Retinal pigment epithelial cell (primary cell): ENCODE measurements around the gene INSYN1.
"Not testable (repeated sequence)": the region's sequence is repeated elsewhere in the genome, so short reads cannot be mapped to it uniquely, and the experiment has no call there.

Experiments
- DNase-seq: peaks from one replicate; pipeline ENCODE4 v3.0.0-alpha.2; 2010; ENCODE audit warnings: low read depth
- H3K4me3 ChIP-seq: 2 replicates; pipeline ENCODE4 v1.5.1; 2011; ENCODE audit warnings: mild to moderate bottlenecking, low read length, control low read depth, moderate library complexity
- TF ChIP-seq, protein P1 (sequence below): conservative IDR thresholded peaks from 2 replicates; pipeline ENCODE4 v1.5.1; 2011; ENCODE audit warnings: low read depth, low read length, control low read depth, inconsistent platforms

The INSYN1 gene

DNA sequence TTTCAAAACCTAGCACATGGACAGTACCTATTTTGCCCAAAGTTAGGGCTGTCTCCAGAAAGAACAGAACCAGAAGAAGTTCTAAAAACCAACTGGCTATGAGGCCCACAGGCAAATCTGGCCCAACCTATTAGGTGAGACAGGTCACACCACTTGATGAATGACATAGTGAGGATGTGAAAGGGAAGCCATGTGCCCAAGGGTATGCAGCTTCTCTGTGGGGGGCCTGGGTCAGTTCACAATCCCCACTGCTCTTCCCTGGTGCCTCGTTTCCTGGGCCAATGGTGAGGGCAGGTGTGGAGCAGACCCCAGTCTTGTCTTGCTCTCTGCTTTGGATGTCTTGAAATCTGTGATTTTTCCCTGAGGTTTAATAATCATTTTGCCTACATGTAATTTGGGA, 8.9 kb downstream of the INSYN1 start:
- DNase-seq, result no peak
- TF ChIP-seq, protein P1, sequence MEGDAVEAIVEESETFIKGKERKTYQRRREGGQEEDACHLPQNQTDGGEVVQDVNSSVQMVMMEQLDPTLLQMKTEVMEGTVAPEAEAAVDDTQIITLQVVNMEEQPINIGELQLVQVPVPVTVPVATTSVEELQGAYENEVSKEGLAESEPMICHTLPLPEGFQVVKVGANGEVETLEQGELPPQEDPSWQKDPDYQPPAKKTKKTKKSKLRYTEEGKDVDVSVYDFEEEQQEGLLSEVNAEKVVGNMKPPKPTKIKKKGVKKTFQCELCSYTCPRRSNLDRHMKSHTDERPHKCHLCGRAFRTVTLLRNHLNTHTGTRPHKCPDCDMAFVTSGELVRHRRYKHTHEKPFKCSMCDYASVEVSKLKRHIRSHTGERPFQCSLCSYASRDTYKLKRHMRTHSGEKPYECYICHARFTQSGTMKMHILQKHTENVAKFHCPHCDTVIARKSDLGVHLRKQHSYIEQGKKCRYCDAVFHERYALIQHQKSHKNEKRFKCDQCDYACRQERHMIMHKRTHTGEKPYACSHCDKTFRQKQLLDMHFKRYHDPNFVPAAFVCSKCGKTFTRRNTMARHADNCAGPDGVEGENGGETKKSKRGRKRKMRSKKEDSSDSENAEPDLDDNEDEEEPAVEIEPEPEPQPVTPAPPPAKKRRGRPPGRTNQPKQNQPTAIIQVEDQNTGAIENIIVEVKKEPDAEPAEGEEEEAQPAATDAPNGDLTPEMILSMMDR, result no peak
- H3K4me3 ChIP-seq, result no peak overlapping the region

DNA sequence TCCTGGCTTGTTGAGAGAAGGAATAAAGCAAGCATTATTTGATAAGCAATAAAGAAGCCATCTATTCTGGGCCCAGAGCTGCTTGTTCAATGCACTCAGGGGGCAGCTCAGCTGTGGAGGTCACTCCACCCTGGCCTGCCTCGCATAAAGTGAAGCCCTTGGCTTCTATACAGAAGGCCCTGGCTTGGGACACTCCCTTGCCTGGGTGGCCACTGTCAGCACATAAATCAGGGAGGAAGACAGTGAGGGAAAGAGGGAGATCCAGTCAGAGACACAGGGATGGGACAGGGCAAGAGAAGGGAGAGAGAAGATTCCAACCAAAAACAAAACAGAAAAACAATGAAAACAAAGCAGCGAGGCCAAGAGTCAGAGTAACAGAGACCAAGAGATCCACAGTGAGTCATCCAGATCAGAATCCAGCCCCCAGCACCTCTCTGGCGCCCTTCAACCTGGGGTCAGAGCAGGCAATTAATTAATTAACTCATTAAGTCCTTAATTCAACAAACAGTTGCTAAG, 11.8 kb downstream of the INSYN1 start:
- TF ChIP-seq, protein P1, result no peak

DNA sequence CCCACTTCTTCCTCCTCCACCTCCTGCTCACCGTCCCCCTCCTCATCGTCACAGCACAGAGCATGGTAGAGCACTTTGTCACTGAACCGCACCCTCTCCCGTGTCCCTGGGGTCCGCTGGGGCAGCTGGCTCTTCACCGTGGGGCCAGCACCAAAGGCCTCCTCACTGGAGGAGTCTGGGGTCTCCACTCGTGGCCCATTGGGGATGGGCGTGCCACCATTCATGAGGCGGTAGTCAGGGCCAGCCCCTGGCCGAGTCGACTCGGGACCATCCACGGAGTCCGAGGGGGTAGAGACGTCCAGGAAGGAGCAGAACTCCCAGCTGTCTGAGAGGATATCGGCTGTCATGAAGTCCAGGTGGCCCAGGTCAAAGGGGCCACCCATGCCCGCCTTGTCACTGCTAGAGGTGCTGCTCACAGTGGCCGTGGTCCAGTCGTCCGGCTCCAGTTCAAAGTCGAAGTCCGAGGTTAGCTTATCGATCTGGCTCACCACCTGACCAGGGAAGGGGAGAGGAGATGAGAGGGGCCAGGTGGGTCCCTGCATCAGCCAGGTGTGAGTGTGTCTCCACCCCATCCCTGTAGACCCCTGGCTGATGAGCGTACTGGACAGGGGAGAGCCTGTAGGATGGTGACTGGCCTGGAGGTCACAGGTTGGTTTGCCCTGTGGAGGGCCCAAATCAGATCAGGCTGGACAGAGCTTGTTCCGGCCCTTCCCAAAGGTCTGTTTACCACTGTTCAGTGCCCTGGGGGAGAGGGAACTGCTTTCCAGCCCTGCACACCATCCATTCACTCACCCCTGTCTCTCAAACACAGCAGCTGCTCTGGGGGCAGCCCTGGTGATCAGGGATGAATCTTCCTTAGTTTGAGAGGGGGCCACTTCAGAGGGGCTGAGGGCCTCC, 12.8 kb downstream of the INSYN1 start:
- TF ChIP-seq, protein P1, result no peak
- H3K4me3 ChIP-seq, result no peak overlapping the region
- DNase-seq, result no peak

More for the DNA sequence above, 11.8 kb downstream of the INSYN1 start:
- DNase-seq, result no peak
- H3K4me3 ChIP-seq, result no peak overlapping the region

DNA sequence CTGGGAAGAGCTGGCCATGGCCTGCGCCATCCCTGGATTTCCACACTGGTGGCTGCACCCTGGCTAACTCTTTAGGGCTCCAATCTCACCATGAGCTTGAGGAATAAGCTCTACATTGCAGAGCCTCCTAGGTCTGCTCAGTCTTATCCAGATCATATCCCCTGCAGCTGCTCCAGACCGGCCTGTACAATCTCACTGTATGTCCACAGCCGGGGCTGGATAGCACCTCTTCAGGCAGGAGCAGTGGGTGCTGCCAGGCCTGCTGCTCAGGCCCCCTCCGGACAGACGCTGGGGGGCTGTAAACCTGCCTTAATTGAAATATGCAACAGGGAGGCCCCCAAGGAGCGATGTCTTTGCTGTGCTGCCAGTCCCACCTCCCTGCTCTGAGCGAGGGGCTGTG, 15.6 kb downstream of the INSYN1 start:
- TF ChIP-seq, protein P1, result no peak
- H3K4me3 ChIP-seq, result no peak overlapping the region
- DNase-seq, result no peak

DNA sequence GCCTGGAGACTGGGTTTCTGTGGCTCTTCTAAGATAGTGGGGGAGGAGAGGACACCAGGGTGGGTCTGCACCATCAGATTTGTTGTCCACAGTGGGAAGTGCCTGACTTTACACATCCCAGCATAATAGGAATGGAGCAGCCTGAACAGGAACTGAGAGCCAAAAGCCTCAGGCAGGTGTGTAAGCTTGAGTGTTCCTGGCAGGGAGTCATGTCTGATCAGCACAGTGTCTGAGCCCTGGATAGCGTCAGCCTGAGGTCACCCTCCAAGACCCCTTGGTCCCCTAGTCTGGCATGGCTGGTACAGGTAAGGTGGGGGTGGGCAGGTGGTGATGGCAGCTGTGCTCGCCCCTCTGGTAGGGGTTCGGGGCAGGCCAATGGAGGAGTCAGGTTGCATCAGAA, 20.2 kb downstream of the INSYN1 start:
- H3K4me3 ChIP-seq, result no peak overlapping the region
- no peak for DNase-seq
- TF ChIP-seq, protein P1, result no peak

DNA sequence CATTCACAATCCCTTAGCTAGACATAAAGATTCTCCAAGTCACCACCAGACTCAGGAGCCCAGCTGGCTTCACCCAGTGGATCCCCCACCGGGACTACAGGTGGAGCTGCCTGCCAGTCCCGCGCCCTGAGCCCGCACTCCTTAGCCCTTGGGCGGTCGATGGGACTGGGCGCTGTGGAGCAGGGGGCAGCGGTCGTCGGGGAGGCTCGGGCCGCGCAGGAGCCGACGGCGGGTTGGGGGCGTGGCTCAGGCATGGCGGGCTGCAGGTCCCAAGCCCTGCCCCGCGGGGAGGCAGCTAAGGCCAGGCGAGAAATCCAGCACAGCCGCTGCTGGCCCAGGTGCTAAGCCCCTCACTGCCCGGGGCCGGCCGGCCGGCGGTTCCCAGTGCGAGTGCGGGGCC, 21.1 kb downstream of the INSYN1 start:
- DNase-seq, H3K4me3 ChIP-seq: not testable (repeated sequence)

DNA sequence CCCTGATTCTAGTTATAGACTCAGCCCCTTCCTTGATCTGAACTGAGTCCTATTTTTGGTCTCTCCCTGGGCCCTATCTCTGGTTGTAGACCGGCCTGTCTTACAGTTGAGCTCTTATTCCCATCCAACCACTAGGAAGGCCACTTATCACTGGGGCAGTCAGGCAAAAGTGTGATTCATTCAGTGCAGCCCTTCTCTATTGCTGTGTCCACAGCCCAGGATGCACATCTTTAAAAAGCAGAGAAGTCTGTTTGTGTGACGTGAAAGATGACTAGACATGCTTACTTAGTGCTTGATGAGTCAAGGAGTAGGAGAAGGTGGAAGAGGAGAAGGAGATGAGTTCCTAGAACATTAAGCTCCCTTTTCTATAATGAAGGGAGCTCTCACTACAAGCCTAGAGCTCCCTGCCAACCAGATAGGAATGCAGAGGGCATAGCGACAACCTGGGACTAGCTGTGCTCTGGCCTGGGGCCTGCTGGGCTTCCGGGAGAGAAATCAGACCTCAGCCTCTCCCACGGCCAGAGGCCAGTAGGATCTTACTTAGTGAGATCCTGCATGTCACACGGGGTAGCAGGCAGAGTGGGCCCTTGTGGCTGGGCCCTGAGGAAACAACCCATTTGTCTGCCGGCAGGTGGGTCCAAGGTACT, 25.7 kb downstream of the INSYN1 start:
- TF ChIP-seq, protein P1, result no peak
- DNase-seq, result no peak
- no peak overlapping the region for H3K4me3 ChIP-seq
